Naive thymus-derived CD4-positive, alpha-beta T cell (primary cell): ENCODE data around the gene CAND2. TPM values are rescaled to one million over a fixed set of nuclear protein-coding genes. Genes with fewer than 3 reads are reported as not detected.
"Not testable (repeated sequence)": the region's sequence is repeated elsewhere in the genome, so short reads cannot be mapped to it uniquely, and the experiment has no call there.

Experiments used
- ATAC-seq: fragments of 150-1000 bp; cut with Tn5 transposase; 2 replicates; pipeline ENCODE4 v1.10.0; 2021; ENCODE audit warnings: mild to moderate bottlenecking, moderate library complexity
- CTCF ChIA-PET: fragments of 350-600 bp; sonication (Branson Sonifier 250); formaldehyde crosslinking; loops from one replicate; lab custom pipeline; 2021; ENCODE audit warnings: antibody characterized with exemption; lab: Charles Lee
- POLR2A ChIA-PET: fragments of 350-600 bp; sonication (Branson Sonifier 250); formaldehyde crosslinking; loops from one replicate; lab custom pipeline; 2021; ENCODE audit warnings: antibody characterized with exemption, inconsistent platforms; lab: Charles Lee
- DNase-seq, 9 donors: peaks; one replicate each; pipeline versions ENCODE4 v3.0.0 to v3.0.0-alpha.2; 2020 to 2022; ENCODE audit warnings: mixed read lengths in 1 of 9
- H3K27ac ChIP-seq: one replicate; pipeline ENCODE4 v1.7.0; 2013; ENCODE audit warnings: mild to moderate bottlenecking, low read depth, low read length, moderate library complexity
- H3K27me3 ChIP-seq, 2 donors: one replicate each; pipeline ENCODE4 v1.7.0; 2013; ENCODE audit warnings: low read length in 2 of 2, mild to moderate bottlenecking in 2 of 2, moderate library complexity in 2 of 2; ENCODE audit not compliant: control insufficient read depth in 2 of 2, insufficient read depth in 2 of 2
- H3K36me3 ChIP-seq, 3 experiments: 1 replicate in 2 of 3; 2 replicates in 1 of 3; pipeline ENCODE4 v1.7.0; 2013; ENCODE audit warnings: low read length in 3 of 3, mild to moderate bottlenecking in 3 of 3, moderate library complexity in 1 of 3; ENCODE audit not compliant: insufficient read depth in 3 of 3, control insufficient read depth in 2 of 3
- H3K4me1 ChIP-seq, 2 donors: one replicate each; pipeline ENCODE4 v1.7.0; 2013; ENCODE audit warnings: low read length in 2 of 2, mild to moderate bottlenecking in 2 of 2, moderate library complexity in 1 of 2; ENCODE audit not compliant: control insufficient read depth in 2 of 2, insufficient read depth in 2 of 2
- H3K4me3 ChIP-seq: 2 replicates; pipeline ENCODE4 v1.7.0; 2013; ENCODE audit warnings: mild to moderate bottlenecking, low read length
- H3K9me3 ChIP-seq, 3 experiments: 1 replicate in 2 of 3; 2 replicates in 1 of 3; pipeline ENCODE4 v1.7.0; 2013; ENCODE audit warnings: low read length in 3 of 3; ENCODE audit not compliant: control insufficient read depth in 2 of 3
- H3K27ac Mint-ChIP-seq, 9 donors: one replicate each; pipeline ENCODE4 v1.8.0; 2020 to 2022; ENCODE audit warnings: mixed read lengths in 9 of 9, mild to moderate bottlenecking in 8 of 9, moderate library complexity in 5 of 9, inconsistent platforms in 2 of 9
- H3K27me3 Mint-ChIP-seq, 5 donors: one replicate each; pipeline ENCODE4 v1.8.0; 2021 to 2022; ENCODE audit warnings: mixed read lengths in 5 of 5, mild to moderate bottlenecking in 1 of 5
- H3K36me3 Mint-ChIP-seq, 5 donors: one replicate each; pipeline ENCODE4 v1.8.0; 2020 to 2022; ENCODE audit warnings: mixed read lengths in 5 of 5, mild to moderate bottlenecking in 3 of 5, inconsistent platforms in 1 of 5
- H3K4me1 Mint-ChIP-seq, 7 donors: one replicate each; pipeline ENCODE4 v1.8.0; 2020 to 2022; ENCODE audit warnings: mixed read lengths in 7 of 7, mild to moderate bottlenecking in 3 of 7, inconsistent platforms in 1 of 7
- H3K4me3 Mint-ChIP-seq, 10 donors: one replicate each; pipeline ENCODE4 v1.8.0; 2020 to 2022; ENCODE audit warnings: mild to moderate bottlenecking in 10 of 10, mixed read lengths in 10 of 10, moderate library complexity in 6 of 10, inconsistent platforms in 2 of 10
- H3K9me3 Mint-ChIP-seq, 11 donors: one replicate each; pipeline ENCODE4 v1.8.0; 2020 to 2022; ENCODE audit warnings: mixed read lengths in 11 of 11, mild to moderate bottlenecking in 4 of 11, inconsistent platforms in 1 of 11, moderate library complexity in 1 of 11
- intact Hi-C, 2 donors: fragments of 100-400 bp; cut with micrococcal nuclease; formaldehyde crosslinking; loops; one replicate each; pipeline ENCODE4 v1.15.1; 2023
- polyA plus RNA-seq, 2 donors: library from polyadenylated mRNA; unstranded; fragments of 300-500 nt; fragmentation: Illumina TruSeq; gene quantifications; one replicate each; pipeline ENCODE4 v1.2.3, GENCODE V29; 2021
- total RNA-seq, 6 experiments: library from RNA in 5 of 6; stranded (reverse) in 5 of 6; gene quantifications; 1 replicate in 5 of 6; 2 replicates in 1 of 6; pipeline ENCODE4 v1.2.3 and lab custom pipeline; 2021 to 2026

Gene CAND2
- total and polyA plus RNA-seq, 7 experiments from 2014 or later = 0.15 to 8.2 (median 4.3) TPM

DNA sequence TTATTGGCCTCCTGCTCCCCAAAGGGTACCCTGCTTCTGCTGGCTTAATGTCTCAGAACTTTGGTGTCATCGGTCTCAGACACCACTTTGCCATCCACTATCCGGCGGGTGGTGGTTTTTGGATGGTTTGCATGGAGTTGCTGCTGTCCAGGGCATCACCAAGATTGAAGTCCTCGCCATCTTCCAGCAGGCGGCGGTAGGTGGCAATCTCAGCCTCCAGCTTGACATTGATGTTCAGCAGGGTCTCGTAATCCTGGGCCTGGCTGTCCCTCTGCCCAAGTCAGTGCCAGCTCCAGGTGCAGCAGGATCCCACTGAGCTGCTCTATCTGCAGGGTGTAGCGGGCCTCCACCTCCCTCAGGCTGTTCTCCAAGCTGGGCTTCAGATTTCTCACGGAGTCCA, 9.1 kb upstream of the CAND2 start:
- H3K4me3 Mint-ChIP-seq, H3K27ac ChIP-seq, H3K27ac Mint-ChIP-seq, H3K4me3 ChIP-seq, H3K27me3 ChIP-seq, ATAC-seq, H3K4me1 Mint-ChIP-seq, H3K4me1 ChIP-seq, H3K36me3 ChIP-seq, H3K36me3 Mint-ChIP-seq, H3K9me3 ChIP-seq, H3K9me3 Mint-ChIP-seq: not testable (repeated sequence)
- intact Hi-C loops = loop anchor here (1.0 kb wide), 3 partner anchors 23 to 105 kb away; partner anchors contain the start of gene RPL32 (in 1 of the 2)
- H3K27me3 Mint-ChIP-seq = peaks cover 0 to 31% (median 14%) of the 10 kb centered on the region in 5 donors
- DNase-seq = peak in 7 of 9 donors; percentile 27 to 53 (median 42)
- ChIA-PET CTCF (interaction anchor here (0.7 to 2.7 kb wide), 9 partner anchors 9 to 104 kb away, joined by 3 to 14 read pairs (median 5); partner anchors contain the start of genes CAND2 and RPL32), POLR2A (interaction anchor here (0.9 to 2.2 kb wide), 2 partner anchors 54 to 105 kb away, joined by 3 to 8 read pairs; partner anchors contain the start of gene RPL32)

DNA sequence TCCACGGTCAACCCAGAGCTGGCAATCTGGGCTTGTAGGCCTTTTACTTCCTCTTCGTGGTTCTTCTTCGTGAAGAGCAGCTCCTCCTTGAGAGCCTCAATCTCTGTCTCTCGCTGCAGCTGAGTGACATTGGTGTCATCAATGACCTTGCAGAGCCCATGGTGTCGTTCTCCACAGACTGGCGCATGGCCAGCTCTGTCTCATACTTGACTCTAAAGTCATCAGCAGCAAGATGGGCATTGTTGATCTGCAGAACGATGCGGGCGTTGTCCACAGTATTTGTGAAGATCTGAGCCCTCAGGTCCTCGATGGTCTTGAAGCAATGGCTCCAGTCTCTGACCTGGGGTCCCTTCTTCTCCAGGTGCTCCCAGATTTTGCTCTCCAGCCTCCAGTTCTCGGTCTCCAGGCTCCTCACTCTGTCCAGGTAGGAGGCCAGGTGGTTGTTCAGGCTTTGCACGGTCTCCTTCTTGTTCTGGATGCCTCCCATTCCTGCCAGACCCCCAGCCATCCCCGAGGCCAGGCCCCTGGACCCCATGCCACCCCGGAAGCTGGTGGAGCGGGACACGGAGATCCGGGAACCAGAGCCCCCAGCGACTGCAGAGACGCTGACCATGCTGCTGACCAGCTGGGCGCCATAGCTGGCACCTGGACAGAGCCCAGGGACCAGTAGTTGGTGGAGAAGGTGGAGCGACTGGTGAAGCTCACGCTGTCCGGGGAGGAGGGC, 8.4 kb upstream of the CAND2 start:
- not testable (repeated sequence) for H3K4me3 Mint-ChIP-seq, H3K9me3 ChIP-seq, DNase-seq, H3K27ac Mint-ChIP-seq, H3K4me1 Mint-ChIP-seq, H3K4me3 ChIP-seq, H3K9me3 Mint-ChIP-seq, H3K4me1 ChIP-seq, H3K36me3 ChIP-seq, ATAC-seq, H3K27ac ChIP-seq, H3K36me3 Mint-ChIP-seq, H3K27me3 ChIP-seq
- CTCF ChIA-PET = interaction anchor here (0.6 to 2.7 kb wide), 6 partner anchors 19 to 462 kb away, joined by 3 to 14 read pairs (median 8); partner anchors contain the start of gene RPL32
- POLR2A ChIA-PET = interaction anchor here (2.2 kb wide), 1 partner anchor 53 kb away, joined by 8 read pairs; the partner anchor contains the start of gene RPL32
- intact Hi-C loops = loop anchor here (1.0 kb wide), 3 partner anchors 22 to 104 kb away; partner anchors contain the start of gene RPL32 (in 1 of the 2)
- peaks cover 0 to 26% (median 8%) of the 10 kb centered on the region in 5 donors for H3K27me3 Mint-ChIP-seq

DNA sequence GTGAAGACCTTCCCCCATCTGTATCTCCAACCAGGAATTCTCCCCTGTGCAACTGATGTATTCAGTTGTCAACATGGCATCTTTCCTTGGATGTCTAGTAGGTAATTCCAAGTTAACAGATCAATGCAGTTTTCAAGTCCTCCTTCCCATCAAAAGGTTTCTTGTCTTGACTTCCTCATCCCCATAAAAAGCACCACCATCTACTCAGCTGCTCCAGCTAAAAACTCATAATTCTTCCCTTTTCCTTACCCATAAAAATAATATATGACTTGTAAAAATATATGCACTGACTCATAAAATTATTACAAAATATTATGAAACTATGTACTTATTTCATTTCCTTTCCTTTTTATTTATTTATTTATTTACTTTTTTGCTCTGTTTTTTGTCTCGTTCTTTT, 5.0 kb upstream of the CAND2 start:
- no peaks in the 10 kb centered on the region for H3K36me3 Mint-ChIP-seq
- Histone ChIP-seq H3K4me3 (no peak overlapping the region), H3K27ac (no peak overlapping the region), H3K27me3 (no peaks in the 10 kb centered on the region), H3K9me3 (no peaks in the 10 kb centered on the region), H3K36me3 (no peaks in the 10 kb centered on the region), H3K4me1 (peaks cover 0 to 5% of the 10 kb centered on the region in 2 donors)
- H3K4me1 Mint-ChIP-seq = peaks cover 0 to 14% (median 6%) of the 10 kb centered on the region in 7 donors
- ChIA-PET POLR2A (no interaction called here), CTCF (interaction anchor here (0.6 to 0.9 kb wide), 2 partner anchors 19 to 100 kb away, joined by 3 read pairs; no protein-coding TSS in a partner anchor)
- peaks cover 0 to 2% (median 0%) of the 10 kb centered on the region in 11 donors for H3K9me3 Mint-ChIP-seq
- ATAC-seq = no peak
- peaks cover 0 to 23% (median 6%) of the 10 kb centered on the region in 5 donors for H3K27me3 Mint-ChIP-seq
- no peak for DNase-seq
- H3K4me3 Mint-ChIP-seq = no peak overlapping the region
- intact Hi-C loops = no loop called here
- H3K27ac Mint-ChIP-seq = no peak overlapping the region

DNA sequence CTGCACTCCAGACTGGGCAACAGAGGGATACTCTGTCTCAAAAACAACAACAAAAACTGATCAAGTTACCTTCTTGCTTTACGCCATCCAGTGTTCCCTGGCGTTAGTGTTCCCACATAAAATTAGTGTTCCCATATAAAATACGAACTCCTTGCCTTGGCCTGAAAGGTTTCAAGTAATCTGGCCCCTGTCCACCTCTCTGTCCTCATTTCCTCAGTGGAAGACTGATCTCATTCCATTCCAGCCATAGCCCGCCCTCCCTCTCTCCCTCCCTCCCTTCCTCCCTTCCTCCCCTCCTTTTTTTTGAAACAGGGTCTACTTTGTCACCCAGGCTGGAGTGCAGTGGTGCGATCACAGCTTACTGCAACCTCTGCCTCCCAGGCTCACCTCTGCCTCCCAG, 2.8 kb upstream of the CAND2 start:
- peaks cover 0 to 2% (median 0%) of the 10 kb centered on the region in 11 donors for H3K9me3 Mint-ChIP-seq

DNA sequence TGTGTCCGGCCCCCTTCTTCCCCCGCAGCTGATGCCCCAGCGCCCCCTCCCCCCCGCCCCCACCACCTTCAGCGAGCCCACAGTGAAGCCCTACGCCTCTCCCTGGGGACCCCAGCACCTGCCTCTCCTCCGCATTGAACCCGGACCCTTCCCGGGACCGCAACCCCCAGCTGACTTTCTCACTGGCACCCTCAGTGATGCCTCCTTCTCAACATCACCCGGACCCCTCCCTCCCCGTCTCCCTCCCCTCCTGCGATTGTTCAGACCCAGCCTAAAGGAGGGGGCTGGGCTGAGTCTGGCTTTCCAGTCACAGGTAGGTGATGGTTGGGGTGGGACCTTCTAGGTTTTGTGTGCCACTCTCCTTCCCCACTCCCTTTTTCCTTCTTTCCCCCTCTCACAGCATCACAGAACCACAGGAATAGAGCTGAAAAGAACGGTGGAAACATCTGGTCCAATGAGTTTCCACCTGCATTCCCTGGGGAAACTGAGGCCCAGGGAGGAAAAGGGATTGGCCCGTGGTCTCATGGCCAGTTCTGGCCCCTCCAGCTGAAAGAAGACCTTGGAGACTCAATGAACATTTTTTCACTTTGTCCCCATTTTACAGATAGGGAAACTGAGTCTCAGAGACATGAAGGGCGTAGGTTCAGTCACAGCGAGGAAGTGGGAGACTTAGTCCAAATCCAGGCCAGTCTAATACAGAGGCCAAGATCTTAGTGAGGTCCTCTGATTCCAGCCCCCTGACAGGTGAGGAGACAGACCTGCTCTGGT, 828 bp downstream of the CAND2 start:
- no peaks in the 10 kb centered on the region for H3K27me3 ChIP-seq
- Mint-ChIP-seq H3K4me3 (peak overlapping the region; percentile 32 to 95 (median 88)), H3K4me1 (peaks cover 0 to 28% (median 11%) of the 10 kb centered on the region in 7 donors), H3K27ac (peak overlapping the region in 8 of 9 donors; percentile 19 to 97 (median 76)), H3K9me3 (no peaks in the 10 kb centered on the region), H3K27me3 (peaks cover 0 to 33% (median 6%) of the 10 kb centered on the region in 5 donors), H3K36me3 (no peaks in the 10 kb centered on the region)
- no peak overlapping the region for H3K27ac ChIP-seq
- H3K36me3 ChIP-seq = no peaks in the 10 kb centered on the region
- no peak overlapping the region for H3K4me3 ChIP-seq
- ATAC-seq = no peak
- ChIA-PET POLR2A (interaction anchor here (0.6 to 3.4 kb wide), 3 partner anchors 12 to 341 kb away, joined by 3 to 26 read pairs (median 15); partner anchors contain the start of gene RPL32), CTCF (interaction anchor here (0.8 to 2.7 kb wide), 4 partner anchors 10 to 45 kb away, joined by 3 to 11 read pairs (median 4); partner anchors contain the start of gene RPL32)
- peaks cover 0 to 5% of the 10 kb centered on the region in 2 donors for H3K4me1 ChIP-seq
- H3K9me3 ChIP-seq = no peaks in the 10 kb centered on the region
- intact Hi-C loops = loop anchor here in 1 of 2 donors (2.0 to 5.0 kb wide), 2 partner anchors 43 to 135 kb away; partner anchors contain the start of genes RAF1 and RPL32
- no peak for DNase-seq

More for the DNA sequence above, 2.8 kb upstream of the CAND2 start:
- Histone ChIP-seq H3K27me3 (no peaks in the 10 kb centered on the region), H3K27ac (no peak overlapping the region), H3K4me1 (peaks cover 0 to 5% of the 10 kb centered on the region in 2 donors), H3K9me3 (no peaks in the 10 kb centered on the region), H3K36me3 (no peaks in the 10 kb centered on the region), H3K4me3 (no peak overlapping the region)
- Mint-ChIP-seq H3K27ac (peak overlapping the region in 1 of 9 donors; percentile 36), H3K4me1 (peaks cover 0 to 28% (median 11%) of the 10 kb centered on the region in 7 donors), H3K4me3 (no peak overlapping the region), H3K36me3 (no peaks in the 10 kb centered on the region), H3K27me3 (peaks cover 0 to 36% (median 6%) of the 10 kb centered on the region in 5 donors)
- ChIA-PET CTCF (no interaction called here), POLR2A (no interaction called here)
- intact Hi-C loops = no loop called here
- DNase-seq = no peak
- ATAC-seq = no peak
